ENCODE results near the gene APOF. TPM values are rescaled to one million over a fixed set of nuclear protein-coding genes. Genes with fewer than 3 reads are reported as not detected.
A peak's percentile ranks its signal among the peaks of the same experiment; 100 is the strongest.

APOF gene
- polyA plus RNA-seq, 2 of the 4 experiments (the other 2 are of a cell fraction), result not detected

- peak within 1 kb of the TSS; percentile 54 for H3K4me3 ChIP-seq
- TF ChIP-seq MAZ (IDR thresholded peaks at IDR 0.05; ENCODE audit: borderline replicate concordance, low read depth, low read length) (no peak), CHD4 (IDR thresholded peaks at IDR 0.05; ENCODE audit: borderline replicate concordance) (no peak), SREBF2 (IDR thresholded peaks at IDR 0.05) (no peak), ZFP36 (IDR thresholded peaks at IDR 0.05; ENCODE audit: borderline replicate concordance, partially characterized antibody) (no peak), BCL3 (IDR thresholded peaks at IDR 0.05) (peak; percentile 87), POLR2AphosphoS2 (conservative IDR thresholded peaks at IDR 0.05; ENCODE audit: low read length) (no peak), ELK1 (IDR thresholded peaks at IDR 0.05; ENCODE audit: low read depth, low read length) (no peak), ZNF302 (CRISPR knock-in tag; IDR thresholded peaks at IDR 0.05) (peak; percentile 50; the same call in 1 of the 2 replicates), HOXB13 (CRISPR knock-in tag; IDR thresholded peaks at IDR 0.05; ENCODE audit: low read depth) (peak; percentile 81), RAD21 (conservative IDR thresholded peaks at IDR 0.05 in 1 of 2, IDR thresholded peaks at IDR 0.05 in 1 of 2) (peak; percentile 22 to 25; a peak in 2 of 5 replicates), KDM1A (IDR thresholded peaks at IDR 0.05; ENCODE audit: low read depth) (no peak), NR3C1 (IDR thresholded peaks at IDR 0.05) (no peak), MAFK (IDR thresholded peaks at IDR 0.05; ENCODE audit: partially characterized antibody) (no peak), HOXB5 (CRISPR knock-in tag; IDR thresholded peaks at IDR 0.05) (peak; percentile 23; the same call in 1 of the 2 replicates), RFX5 (IDR thresholded peaks at IDR 0.05) (peak; percentile 84), EHF (CRISPR knock-in tag; IDR thresholded peaks at IDR 0.05) (peak; percentile 84; the same call in 1 of the 2 replicates), FOXS1 (CRISPR knock-in tag; IDR thresholded peaks at IDR 0.05) (no peak), ZC3H11A (IDR thresholded peaks at IDR 0.05) (no peak; the same call in 1 of the 2 replicates), RNF2 (IDR thresholded peaks at IDR 0.05; ENCODE audit: borderline replicate concordance, low read depth) (no peak), CBX2 (IDR thresholded peaks at IDR 0.05; ENCODE audit: borderline replicate concordance, low read depth) (no peak), PHF8 (IDR thresholded peaks at IDR 0.05; ENCODE audit: borderline replicate concordance, low read depth) (peak; percentile 66), ATOH8 (CRISPR knock-in tag; IDR thresholded peaks at IDR 0.05; ENCODE audit: low read depth) (no peak; the same call in 1 of the 2 replicates), JUN (IDR thresholded peaks at IDR 0.05) (peak; percentile 92 to 94), EP300 (IDR thresholded peaks at IDR 0.05) (no peak), POLR2A (IDR thresholded peaks at IDR 0.05; ENCODE audit: low read length) (peak; percentile 61), ZSCAN20 (CRISPR knock-in tag; IDR thresholded peaks at IDR 0.05) (no peak), CEBPB (IDR thresholded peaks at IDR 0.05) (no peak)
- TF ChIP-seq, protein P1, sequence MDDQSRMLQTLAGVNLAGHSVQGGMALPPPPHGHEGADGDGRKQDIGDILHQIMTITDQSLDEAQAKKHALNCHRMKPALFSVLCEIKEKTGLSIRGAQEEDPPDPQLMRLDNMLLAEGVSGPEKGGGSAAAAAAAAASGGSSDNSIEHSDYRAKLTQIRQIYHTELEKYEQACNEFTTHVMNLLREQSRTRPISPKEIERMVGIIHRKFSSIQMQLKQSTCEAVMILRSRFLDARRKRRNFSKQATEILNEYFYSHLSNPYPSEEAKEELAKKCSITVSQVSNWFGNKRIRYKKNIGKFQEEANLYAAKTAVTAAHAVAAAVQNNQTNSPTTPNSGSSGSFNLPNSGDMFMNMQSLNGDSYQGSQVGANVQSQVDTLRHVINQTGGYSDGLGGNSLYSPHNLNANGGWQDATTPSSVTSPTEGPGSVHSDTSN (IDR thresholded peaks at IDR 0.05), result peak; percentile 34; the same call in 1 of the 2 replicates
- TF ChIP-seq, protein P2, sequence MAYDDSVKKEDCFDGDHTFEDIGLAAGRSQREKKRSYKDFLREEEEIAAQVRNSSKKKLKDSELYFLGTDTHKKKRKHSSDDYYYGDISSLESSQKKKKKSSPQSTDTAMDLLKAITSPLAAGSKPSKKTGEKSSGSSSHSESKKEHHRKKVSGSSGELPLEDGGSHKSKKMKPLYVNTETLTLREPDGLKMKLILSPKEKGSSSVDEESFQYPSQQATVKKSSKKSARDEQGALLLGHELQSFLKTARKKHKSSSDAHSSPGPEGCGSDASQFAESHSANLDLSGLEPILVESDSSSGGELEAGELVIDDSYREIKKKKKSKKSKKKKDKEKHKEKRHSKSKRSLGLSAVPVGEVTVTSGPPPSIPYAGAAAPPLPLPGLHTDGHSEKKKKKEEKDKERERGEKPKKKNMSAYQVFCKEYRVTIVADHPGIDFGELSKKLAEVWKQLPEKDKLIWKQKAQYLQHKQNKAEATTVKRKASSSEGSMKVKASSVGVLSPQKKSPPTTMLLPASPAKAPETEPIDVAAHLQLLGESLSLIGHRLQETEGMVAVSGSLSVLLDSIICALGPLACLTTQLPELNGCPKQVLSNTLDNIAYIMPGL (CRISPR knock-in tag; IDR thresholded peaks at IDR 0.05; ENCODE audit: borderline replicate concordance), result peak; percentile 31; the same call in 1 of the 2 replicates
- TF ChIP-seq, protein P3, sequence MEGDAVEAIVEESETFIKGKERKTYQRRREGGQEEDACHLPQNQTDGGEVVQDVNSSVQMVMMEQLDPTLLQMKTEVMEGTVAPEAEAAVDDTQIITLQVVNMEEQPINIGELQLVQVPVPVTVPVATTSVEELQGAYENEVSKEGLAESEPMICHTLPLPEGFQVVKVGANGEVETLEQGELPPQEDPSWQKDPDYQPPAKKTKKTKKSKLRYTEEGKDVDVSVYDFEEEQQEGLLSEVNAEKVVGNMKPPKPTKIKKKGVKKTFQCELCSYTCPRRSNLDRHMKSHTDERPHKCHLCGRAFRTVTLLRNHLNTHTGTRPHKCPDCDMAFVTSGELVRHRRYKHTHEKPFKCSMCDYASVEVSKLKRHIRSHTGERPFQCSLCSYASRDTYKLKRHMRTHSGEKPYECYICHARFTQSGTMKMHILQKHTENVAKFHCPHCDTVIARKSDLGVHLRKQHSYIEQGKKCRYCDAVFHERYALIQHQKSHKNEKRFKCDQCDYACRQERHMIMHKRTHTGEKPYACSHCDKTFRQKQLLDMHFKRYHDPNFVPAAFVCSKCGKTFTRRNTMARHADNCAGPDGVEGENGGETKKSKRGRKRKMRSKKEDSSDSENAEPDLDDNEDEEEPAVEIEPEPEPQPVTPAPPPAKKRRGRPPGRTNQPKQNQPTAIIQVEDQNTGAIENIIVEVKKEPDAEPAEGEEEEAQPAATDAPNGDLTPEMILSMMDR (IDR thresholded peaks at IDR 0.05), result peak; percentile 47
Observed at GRCh38 chr12:56333679-56334489, 28.8 kb downstream of the APOF start, which contains the start of gene PAN2. Gene PAN2, minus strand, starts transcription at chr12:56334000. Its CDS starts 906 bp downstream, at chr12:56333094.

More at GRCh38 chr12:56333679-56334489, 28.8 kb downstream of the APOF start, which contains the start of gene PAN2:
- Histone ChIP-seq H3K4me2 (peak within 1 kb of the TSS; percentile 96), H3K4me1 (peaks cover 15% of the 10 kb centered on the region), H3K27ac (peak within 1 kb of the TSS; percentile 91 to 92), H3K9me3 (no peaks in the 10 kb centered on the region)
- FAIRE-seq (no peak), ATAC-seq (peak; percentile 97 to 100), DNase-seq (ENCODE audit: low read depth in 1 of 2, low spot score in 1 of 2) (peak; percentile 99 to 100)
- ChIA-PET CTCF (interaction anchor here (0.6 to 2.4 kb wide), 13 partner anchors 10 to 202 kb away, joined by 3 to 14 read pairs (median 4); partner anchors contain the start of genes COQ10A and STAT2), POLR2A (interaction anchor here (0.5 to 2.5 kb wide), 11 partner anchors 8 to 1008 kb away, joined by 3 to 21 read pairs (median 4); partner anchors contain the start of genes CNPY2, RBMS2, SPRYD4 and STAT2)
- WGBS (ENCODE audit: missing lambda C conversion rate), result under 1% methylated on average over 45 of the region's 45 CpGs
